Measurements from ENCODE around the gene DDX19B. TPM values are rescaled to one million over a fixed set of nuclear protein-coding genes. Genes with fewer than 3 reads are reported as not detected.

Gene DDX19B
- 32.6 and 36.3 TPM in 2 replicates for total RNA-seq

GRCh38 chr16:70298988-70299938 lies at the start of gene DDX19B:
Gene DDX19B (plus strand): TSS chr16:70299186. CDS start chr16:70299298, 112 bp downstream.

GRCh38 chr16:70251629-70252354 lies 47.2 kb upstream of the DDX19B start, which contains the start of gene EXOSC6:
Gene EXOSC6 (minus strand): TSS chr16:70251940. CDS start chr16:70251900, 40 bp downstream.

GRCh38 chr16:70289229-70290094 lies 9.5 kb upstream of the DDX19B start, which contains the start of gene AARS1:
Gene AARS1 (minus strand): TSS chr16:70289506. CDS start chr16:70282763, 6,743 bp downstream.

Small RNA genes within 50 kb of the gene (small RNA-seq; reads per million reads assigned to genes)
- not detected for gene RN7SL279P

Other genes starting within 250 kb of the DDX19B start
- gene PDPR, start 184.9 kb upstream of the DDX19B start, total RNA-seq: 19.8 and 38.1 TPM in 2 replicates
- gene CLEC18C, start 125.4 kb upstream of the DDX19B start, total RNA-seq: 0.11 and 1.2 TPM in 2 replicates
- gene EXOSC6, start 47.2 kb upstream of the DDX19B start, total RNA-seq: 21.2 and 23.2 TPM in 2 replicates
- gene AARS1, start 9.7 kb upstream of the DDX19B start, total RNA-seq: 90.3 and 97.6 TPM in 2 replicates
- 31.0 and 42.3 TPM in 2 replicates for gene DDX19A, start 47.7 kb downstream of the DDX19B start, total RNA-seq
- 21.3 and 29.4 TPM in 2 replicates for gene ST3GAL2, start 139.9 kb downstream of the DDX19B start, total RNA-seq
- gene FCSK, start 155.4 kb downstream of the DDX19B start, total RNA-seq: 6.3 and 14.9 TPM in 2 replicates
- 67.5 and 74.1 TPM in 2 replicates for gene COG4, start 224.4 kb downstream of the DDX19B start, total RNA-seq
- gene SF3B3, start 224.6 kb downstream of the DDX19B start, total RNA-seq: 89.9 and 141 TPM in 2 replicates